ENCODE data around the gene TAGAP. TPM values are rescaled to one million over a fixed set of nuclear protein-coding genes. Genes with fewer than 3 reads are reported as not detected.
A peak's percentile ranks its signal among the peaks of the same experiment; 100 is the strongest.

Gene TAGAP
- total and polyA plus RNA-seq, 10 of the 15 experiments (the other 5 are each of a cell fraction or from before 2014, with no cell fraction given) = 5.3 to 27.4 (median 18.9) TPM

GRCh38 chr6:159038914-159039884, 5.6 kb downstream of the TAGAP start (continued):
- TF ChIP-seq BHLHE40 (IDR thresholded peaks at IDR 0.05; ENCODE audit: borderline replicate concordance in 1 of 2, low read depth in 2 of 2, low read length in 1 of 2) (peak; percentile 49 to 66; a peak in 2 of 4 replicates), WRNIP1 (IDR thresholded peaks at IDR 0.05; ENCODE audit: borderline replicate concordance, low read depth, low read length) (no peak), SUZ12 (IDR thresholded peaks at IDR 0.05; ENCODE audit: unreplicated experiment) (no peak), IKZF2 (IDR thresholded peaks at IDR 0.05) (peak; percentile 97), LARP7 (IDR thresholded peaks at IDR 0.05) (no peak), CEBPZ (IDR thresholded peaks at IDR 0.05; ENCODE audit: low read depth, low read length) (no peak), E2F4 (IDR thresholded peaks at IDR 0.05; ENCODE audit: low read depth, low read length) (no peak), SKIL (IDR thresholded peaks at IDR 0.05; ENCODE audit: low read depth, poor library complexity, severe bottlenecking) (peak; percentile 94), CREB1 (IDR thresholded peaks at IDR 0.05; ENCODE audit: low read depth) (peak; percentile 89), ZBTB11 (CRISPR knock-in tag; IDR thresholded peaks at IDR 0.05) (no peak), CBFB (IDR thresholded peaks at IDR 0.05; ENCODE audit: low read depth) (peak; percentile 91), ZBTB4 (CRISPR knock-in tag; IDR thresholded peaks at IDR 0.05) (no peak), BCL11A (IDR thresholded peaks at IDR 0.05; ENCODE audit: low read depth, low read length) (peak; percentile 94), PML (IDR thresholded peaks at IDR 0.05; ENCODE audit: low read length) (no peak)
